B cell (primary cell): Measurements from ENCODE around the gene CDK5RAP2.

Source experiments
- CTCF ChIP-seq: fragments of 200-600 bp; IDR thresholded peaks from one replicate; pipeline ENCODE4 v1.8.0; 2022; ENCODE audit warnings: antibody characterized with exemption, mild to moderate bottlenecking
- EZH2 ChIP-seq: IDR thresholded peaks from 2 replicates; pipeline ENCODE4 v1.6.1; 2012; ENCODE audit warnings: borderline replicate concordance, low read depth, mild to moderate bottlenecking, moderate library complexity, low read length; ENCODE audit not compliant: insufficient read depth, poor library complexity, severe bottlenecking

GRCh38 chr9:120441426-120442307, 138.3 kb downstream of the CDK5RAP2 start:
- TF ChIP-seq CTCF (no peak), EZH2 (no peak)
